HG03039 (cell line): ENCODE measurements around the gene MIB1.

Source experiments
- ATAC-seq: cut with Tn5 transposase; IDR thresholded peaks from one replicate; pipeline ENCODE4 v1.9.1; 2021; ENCODE audit warnings: mild to moderate bottlenecking, moderate library complexity; ENCODE audit not compliant: unreplicated experiment

MIB1 gene

DNA sequence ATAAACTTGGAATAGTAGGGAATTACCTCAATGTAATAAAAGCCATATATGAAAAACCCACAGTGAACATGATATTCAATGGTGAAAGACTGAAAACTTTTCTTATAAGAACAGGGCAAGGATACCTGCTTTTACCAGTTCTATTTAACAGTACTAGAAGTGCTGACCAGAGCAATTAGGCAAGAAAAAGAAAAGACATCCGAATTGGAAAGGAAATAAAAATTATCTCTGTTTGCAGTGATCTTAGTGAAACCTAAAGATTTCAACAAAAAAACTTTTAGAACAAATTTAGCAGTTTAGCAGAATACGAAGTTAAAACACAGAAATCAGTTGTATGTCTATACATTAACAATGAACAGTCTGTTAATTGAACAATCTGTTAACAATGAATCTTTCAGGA is 69.1 kb downstream of the MIB1 start:
- no peak for ATAC-seq

DNA sequence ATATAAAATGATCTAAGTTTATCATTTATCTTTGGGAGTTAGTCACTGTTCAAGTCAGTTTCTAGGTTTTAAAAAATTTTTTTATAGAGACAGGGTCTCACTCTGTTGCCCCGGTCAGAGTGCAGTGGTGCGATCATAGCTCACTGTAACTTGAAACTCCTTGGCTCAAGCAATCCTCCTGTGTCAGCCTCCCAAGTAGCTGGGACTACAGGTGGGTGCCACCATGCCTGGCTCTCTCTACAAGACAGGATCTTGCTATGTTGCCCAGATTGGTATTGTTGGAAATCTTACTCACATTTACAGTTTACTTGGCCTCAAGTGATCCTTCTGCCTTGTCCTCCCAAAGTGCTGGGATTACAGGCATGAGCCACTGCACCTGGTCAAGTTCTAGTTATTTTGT is 74.5 kb downstream of the MIB1 start:
- ATAC-seq = no peak

DNA sequence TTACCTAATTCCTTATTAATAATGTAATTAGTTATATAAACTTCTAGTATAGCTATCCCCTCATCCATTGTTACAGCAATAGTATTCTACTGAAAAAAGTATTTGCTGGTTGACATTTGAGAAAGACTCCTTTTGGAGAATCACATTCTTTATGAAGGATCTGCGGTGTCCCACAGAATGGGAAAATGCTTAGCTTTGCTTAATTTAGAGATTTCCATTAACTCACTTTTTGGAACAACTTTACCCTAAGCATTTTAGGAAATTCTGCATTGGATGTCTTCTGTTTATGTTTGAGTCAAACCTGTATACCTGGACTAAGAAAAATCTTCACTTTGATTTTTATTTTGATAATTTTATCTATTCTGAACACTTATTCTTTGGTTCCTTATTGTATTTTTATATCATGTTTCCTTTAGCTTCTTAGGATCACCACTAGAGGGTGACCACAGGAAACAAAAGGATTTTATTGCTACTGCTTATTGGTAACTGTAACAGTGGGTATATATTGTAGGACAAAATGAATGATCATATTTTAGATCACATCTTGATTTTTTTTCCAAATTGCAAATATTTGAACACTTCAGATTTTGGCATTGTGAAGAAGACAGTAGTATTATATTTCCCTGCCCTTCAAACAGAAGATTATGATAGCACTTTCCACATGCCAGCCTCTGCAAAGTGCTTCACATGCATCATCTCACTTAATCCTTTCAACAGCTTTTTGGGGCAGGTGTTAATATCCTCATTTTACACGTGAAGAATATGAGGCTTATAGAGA is 79.6 kb downstream of the MIB1 start:
- no peak for ATAC-seq

DNA sequence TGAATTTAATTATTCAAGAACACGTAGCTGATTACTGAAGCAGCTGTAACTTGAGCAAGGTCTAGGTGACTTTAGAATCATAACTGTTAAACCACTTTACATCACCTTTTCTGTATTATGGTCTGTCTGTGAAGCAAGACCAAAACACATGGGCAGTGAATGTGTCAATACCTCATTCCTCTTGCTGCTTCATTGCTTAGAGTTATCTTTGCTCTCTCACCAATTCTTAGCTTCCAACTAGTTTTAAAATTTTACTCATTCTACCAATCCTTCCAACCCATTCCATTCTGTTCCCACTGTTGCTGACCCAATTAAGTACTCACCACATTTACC is 80.2 kb downstream of the MIB1 start:
- ATAC-seq = no peak

DNA sequence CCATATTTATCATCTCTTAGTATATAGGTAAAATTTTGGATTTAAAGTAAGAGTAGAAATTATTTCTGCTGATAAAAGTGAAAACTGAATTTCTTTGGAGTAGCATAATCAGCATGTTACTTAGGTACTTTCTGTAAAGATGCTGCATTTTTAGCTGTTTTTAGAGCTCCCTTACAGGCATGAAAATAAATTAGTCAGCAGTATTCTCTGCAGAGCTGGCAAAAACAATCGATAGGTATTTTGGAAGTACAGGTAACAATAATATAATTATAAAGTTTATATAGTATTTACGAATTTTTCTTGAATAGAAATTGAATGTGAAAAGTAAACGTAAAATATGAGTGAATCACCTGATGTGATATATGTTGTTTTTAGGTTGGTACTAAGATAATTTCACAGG is 83.3 kb downstream of the MIB1 start:
- ATAC-seq = no peak

DNA sequence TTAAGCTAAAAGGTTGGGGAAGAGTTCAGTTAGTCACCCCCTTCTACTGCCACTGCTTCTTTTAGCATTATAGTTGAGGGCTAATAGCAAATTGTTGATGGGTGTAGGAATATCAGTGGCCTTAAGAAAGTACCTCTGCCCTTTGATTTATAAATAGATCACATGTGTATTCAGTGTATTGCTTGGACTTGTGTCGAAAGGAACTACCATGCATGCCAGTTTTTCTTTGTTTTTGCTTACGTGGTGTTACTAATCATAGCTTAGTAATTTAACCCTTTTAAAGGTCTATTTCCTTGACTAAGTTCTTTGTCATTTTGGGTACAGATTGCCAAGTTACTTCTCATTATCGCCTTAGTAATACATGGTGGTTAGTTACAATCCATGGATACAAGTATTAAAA is 85.6 kb downstream of the MIB1 start:
- no peak for ATAC-seq

DNA sequence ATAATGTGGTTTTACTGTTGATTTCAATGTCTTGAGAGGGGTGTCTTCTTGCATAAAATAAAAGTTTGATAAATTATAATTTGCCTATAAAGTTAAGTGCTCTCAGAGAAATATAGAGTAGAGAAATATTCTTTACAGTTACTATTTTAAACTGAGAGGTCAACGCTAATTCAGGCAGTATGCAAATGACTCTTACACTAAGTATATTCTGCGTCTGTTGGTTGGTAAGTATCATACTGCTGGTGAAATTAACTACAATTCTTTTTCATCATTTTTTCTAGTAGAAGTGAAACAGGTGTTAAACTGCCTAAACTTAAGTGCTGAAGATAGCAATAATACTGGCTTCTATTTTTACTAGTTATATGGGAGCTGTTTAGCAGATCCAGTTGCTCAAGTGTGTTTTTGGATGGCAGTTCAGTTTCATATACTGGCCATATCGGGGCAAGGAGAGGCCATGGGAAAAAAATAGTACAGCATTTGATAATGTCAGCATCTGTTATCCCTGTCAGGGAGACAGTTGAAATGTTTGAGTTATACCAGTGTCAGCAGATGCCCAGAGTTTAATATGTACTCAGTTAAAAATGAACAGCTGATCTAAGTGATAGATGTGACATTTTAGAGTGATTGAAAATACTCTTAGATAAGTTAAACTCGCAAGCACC is 86.2 kb downstream of the MIB1 start:
- no peak for ATAC-seq

DNA sequence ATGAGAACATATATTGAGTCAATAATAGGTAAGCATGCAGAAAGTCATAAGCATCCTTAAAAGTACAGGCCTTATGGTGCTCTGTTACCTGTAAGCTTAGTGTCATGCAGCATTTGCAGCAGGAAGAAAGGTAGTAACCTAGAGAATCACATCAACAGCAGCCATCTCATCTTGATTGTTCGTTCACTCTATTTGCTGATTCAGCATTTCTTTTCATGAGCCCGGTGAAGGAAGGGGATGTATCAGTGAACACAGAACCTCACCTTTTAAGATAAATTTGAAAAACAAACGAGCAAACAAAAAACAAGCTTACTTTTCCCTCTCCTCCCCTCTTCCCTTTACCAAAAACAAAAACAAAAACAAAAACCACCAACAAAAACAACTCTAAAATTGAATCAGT is 89.9 kb downstream of the MIB1 start:
- ATAC-seq = no peak

DNA sequence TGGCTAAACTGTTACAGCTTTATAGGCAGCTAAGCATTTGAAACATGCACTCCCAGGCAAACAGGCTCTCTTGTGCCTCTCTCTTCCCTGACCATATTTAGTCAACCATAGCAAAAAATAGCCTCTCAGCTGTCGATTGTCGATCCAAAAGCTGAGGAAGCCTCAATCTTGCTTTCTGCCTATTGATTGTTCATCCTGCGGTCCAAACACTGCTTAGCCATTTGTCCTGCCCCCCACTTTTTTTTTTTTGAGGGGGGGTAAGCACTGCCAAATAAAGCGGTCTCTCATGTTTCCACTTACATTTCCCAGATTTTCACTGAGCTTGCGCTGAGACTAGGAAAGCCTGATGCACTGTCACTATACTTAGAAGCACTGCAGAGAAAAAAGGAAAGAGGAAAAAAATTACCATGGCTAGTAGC is 90.8 kb downstream of the MIB1 start:
- ATAC-seq = no peak

DNA sequence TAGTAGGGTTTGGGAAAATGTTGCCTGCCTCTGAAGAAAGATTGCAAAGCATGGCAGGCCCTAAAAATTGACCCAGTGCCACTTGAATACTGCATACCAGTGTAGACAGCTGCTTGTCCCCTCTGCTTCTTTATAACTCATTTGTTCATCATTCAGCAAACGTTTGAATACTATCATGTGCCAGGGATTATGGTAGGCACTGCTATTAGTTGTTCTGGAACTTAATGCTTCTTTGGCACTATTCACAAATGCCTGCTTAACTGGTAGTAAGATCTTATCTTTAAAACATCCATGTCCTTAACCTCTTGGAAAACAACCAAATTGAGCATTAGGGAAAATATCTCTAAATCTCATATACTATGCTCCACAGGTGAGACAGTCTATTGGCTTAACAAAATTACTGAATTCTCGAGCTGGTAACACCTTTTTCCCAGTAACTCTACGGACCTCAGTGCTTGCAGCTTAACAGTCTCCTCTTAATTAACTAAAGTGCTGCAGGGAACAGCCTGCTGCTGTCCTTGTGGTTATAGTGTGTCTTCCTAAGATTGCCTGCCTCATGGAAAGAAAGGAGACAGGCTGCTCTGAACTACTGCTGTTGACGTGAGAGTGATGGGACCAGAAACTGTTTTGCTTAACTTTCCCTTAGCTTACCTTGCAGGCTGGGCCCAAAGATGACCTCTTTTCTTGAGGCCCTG is 93.2 kb downstream of the MIB1 start:
- ATAC-seq = no peak

DNA sequence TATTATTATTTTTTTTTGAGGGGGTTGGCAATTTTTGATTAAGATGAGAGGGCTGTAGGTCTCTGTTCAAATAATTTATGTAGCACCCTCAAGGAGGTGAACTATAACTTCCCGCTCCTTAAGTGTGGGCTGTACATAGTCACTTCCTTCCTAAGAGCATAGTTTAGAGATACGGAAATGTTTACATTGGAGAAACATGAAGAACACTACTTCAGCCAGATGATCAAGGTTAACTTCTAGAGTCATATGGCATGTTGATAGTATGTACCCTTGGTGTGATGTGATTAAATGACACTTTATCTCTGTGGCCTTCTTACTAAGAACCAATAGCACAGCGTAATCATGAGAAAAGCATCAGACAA is 93.7 kb downstream of the MIB1 start:
- ATAC-seq = no peak

DNA sequence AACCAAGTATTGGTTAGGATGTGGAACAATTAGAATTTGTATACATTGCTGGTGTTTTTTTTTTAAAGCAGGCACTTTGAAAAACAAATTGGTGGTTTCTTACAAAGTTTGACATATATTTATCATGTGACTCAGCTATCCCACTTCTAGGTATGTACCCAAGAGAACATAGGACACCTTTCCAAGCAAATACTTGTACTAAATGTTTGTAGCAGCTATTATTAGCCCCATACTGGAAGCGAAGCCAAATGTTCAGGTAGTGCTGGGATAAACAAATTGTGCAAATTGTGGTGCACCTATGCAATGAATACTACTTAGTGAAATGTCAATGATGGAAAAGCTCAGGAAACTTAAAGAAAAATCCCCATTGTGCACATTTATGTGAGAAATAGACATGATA is 101.0 kb downstream of the MIB1 start:
- no peak for ATAC-seq

DNA sequence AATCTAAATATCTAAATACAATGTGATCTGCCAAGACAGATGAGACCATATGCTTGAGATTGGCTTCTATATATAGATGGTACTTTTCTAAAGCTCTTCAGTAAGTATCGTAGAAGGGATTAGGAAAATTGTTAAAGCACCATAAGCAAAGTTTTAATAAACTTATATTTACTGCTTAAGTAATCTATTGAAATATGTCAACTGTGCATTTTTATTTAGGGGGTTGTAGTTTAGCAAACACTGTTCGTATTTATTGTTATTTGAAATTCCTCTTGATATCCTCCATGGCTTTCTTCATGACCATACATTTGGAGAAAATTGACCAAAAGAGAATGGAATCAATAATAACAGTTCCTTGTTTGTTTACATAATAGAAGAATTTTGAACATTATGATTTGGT is 102.7 kb downstream of the MIB1 start:
- ATAC-seq = no peak

DNA sequence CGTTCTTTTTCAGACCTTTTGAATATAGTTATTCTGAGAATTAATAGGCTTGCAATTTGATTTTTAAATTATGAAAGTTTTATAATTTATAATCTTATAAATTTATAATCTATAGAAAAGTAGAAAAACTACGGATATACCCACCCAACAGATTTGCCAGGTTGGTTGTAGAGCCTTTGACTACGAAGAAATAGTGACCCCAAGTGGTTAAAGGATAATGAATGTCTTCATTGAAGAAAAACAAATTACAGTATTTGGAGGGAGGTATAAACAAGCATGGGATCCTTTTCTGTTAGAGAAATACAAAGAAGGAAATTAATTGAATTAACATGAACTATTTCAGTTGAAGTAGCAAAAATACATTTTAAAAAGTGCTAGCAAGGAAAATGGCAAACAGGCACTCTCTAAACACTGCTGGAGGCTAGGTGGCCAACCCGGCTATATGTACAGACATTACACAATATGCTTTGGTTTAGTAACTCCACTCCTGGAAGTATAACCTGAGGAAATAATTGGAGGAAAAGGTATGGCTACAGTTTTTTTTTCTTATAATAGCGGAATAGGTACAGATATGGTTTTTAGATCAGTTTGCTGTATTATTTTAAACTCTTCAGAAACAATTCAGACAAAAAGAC is 110.9 kb downstream of the MIB1 start:
- no peak for ATAC-seq

DNA sequence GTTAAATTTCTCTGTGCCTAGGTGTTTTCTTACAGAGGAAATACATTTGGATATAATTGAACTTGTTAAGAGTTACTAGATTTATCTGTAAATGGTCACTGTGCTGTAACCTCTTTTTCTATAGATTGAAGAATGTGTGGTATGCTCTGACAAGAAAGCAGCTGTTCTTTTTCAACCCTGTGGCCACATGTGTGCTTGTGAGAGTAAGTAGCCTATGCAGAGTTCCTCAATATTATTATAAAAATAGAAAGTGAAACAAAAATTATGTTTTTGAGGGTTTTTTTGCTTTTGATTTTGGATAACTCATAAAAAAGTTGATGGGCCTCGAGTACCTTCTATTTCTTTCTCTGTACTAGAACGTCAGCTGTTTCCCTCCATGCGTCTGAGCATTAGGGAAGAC is 112.4 kb downstream of the MIB1 start:
- ATAC-seq = peak; percentile 82

DNA sequence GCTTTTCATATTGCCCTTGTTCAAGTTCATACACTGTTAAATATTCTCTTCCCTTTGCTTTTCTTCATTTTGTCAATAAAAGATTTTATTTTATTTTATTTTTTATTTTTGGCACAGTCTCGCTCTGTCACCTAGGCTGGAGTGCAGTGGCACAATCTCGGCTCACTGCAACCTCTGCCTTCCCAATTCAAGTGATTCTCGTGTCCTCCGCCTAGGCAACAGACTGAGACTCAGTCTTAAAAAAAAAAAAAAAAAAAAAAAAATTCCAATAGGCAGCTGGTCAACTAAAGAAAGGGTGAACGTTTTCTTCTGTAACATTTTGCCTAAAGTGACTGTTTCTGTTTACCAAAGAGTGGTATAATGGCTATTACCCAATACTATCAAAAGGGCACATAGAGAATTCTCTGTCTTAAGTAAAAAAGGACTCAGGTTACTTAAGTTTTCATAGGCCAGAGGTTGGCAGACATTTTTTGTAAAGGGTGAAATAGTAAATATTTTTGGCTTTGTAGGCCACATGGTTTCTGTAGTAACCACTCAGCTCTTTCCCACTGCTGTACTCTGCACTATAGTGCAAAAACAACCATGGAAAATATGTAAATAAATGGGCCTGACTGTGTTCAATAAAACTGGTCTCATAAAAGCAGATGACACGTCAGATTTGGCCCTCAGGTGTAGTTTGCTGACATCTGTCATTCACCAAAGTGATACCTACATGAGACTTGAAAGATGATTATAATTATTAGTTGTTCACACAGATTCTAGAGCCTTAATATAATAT is 113.4 kb downstream of the MIB1 start:
- no peak for ATAC-seq

DNA sequence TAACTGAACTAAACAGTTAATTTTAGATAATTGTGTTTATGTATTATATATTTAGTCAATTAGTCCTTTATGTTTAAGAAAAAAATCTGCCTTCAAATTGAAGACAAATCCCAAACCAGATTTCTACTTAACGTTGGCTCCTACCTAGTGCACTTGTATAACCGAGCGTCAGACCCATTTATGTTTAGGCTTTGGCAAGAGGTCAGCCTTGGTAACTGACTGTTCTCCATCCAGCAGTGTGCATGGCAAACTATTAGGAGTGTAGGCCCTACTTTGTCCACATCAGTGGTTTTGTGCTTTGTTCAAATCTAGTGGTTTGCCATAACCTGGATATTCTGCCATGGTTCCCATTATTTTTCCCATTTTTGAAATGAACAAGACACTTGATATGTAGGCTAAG is 114.8 kb downstream of the MIB1 start:
- no peak for ATAC-seq

DNA sequence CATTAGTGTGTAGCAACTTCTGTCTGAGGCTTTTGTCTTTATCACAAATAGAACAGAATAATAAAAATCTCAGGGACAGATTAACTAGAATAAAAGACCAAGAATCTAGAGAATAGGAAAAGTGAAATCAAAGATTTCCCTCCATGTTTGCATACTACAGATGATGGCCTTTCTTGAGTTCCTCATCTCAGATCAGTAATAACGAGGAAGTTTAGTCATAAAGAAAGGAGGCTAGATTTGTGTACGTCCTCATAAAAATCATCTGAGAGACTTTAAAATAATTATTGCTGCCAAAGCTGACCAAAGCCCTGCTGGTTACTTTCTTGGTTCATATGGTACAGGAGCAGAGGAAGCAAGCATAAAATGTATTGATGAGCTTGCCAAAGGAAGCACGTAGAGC is 117.3 kb downstream of the MIB1 start:
- ATAC-seq = no peak

DNA sequence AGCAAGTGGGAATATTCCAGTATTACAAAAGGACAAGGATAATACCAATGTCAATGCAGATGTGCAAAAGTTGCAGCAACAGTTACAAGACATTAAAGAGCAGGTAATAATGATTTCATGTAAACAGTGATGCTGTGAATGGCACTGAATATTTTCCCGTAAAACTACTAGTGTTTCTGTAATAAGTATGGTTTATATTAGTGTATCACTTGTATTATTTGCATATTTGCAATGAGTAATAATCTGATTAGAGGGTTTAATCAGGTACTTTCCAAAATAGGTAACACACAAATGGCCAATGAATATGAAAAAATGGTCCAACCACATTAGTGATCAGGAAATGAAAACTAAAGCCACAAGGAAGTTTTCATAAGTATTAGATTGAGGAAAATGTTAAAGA is 118.0 kb downstream of the MIB1 start:
- no peak for ATAC-seq

DNA sequence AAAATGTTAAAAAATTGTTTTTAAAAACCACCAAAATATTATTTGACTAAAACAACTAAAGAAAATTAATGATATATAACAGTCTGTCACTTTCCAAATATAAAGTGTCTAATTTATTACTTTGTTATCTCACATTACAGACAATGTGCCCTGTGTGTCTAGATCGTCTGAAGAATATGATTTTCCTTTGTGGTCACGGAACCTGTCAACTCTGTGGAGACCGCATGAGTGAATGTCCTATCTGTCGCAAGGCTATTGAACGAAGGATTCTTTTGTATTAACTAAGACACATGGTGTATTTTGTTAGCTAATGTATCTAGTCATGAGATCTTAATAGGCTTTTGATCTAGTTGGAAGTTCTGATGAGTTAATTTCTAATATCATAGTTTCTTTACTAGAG is 123.8 kb downstream of the MIB1 start:
- no peak for ATAC-seq

DNA sequence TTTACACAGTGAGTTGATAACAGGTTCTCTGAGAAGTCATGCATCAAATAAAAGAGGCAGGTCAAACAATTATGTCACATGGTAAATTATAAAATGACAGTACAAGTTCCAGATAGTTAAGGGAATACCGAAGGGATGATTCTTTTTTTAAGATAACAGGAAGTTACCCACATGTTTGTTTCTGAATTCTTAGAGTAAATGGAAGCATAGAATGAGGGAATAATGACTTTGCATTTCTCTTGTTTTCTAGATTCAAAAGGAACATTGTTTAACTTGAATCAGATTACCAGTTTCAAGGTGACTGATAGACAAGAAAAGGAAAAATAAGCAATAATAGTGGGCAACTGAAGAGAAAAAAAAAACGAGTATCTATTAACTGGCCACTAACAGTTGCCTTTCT is 124.5 kb downstream of the MIB1 start:
- ATAC-seq = no peak
